Endothelial cell (in vitro differentiated cells): ENCODE measurements around the gene PLIN1. TPM values are rescaled to one million over a fixed set of nuclear protein-coding genes. Genes with fewer than 3 reads are reported as not detected.

ENCODE experiments used
- DNase-seq: peaks from one replicate; pipeline ENCODE4 v3.0.0; 2021; ENCODE audit warnings: low spot score
- H3K27ac Mint-ChIP-seq: one replicate; pipeline ENCODE4 v1.8.0; 2021; ENCODE audit warnings: mixed read lengths, inconsistent platforms; ENCODE audit not compliant: unreplicated experiment
- H3K27me3 Mint-ChIP-seq: one replicate; pipeline ENCODE4 v1.8.0; 2021; ENCODE audit warnings: mild to moderate bottlenecking, moderate library complexity, mixed read lengths, inconsistent platforms; ENCODE audit not compliant: unreplicated experiment
- H3K36me3 Mint-ChIP-seq: one replicate; pipeline ENCODE4 v1.8.0; 2021; ENCODE audit warnings: mild to moderate bottlenecking, low read depth, mixed read lengths, inconsistent platforms; ENCODE audit not compliant: unreplicated experiment
- H3K4me1 Mint-ChIP-seq: one replicate; pipeline ENCODE4 v1.8.0; 2021; ENCODE audit warnings: mild to moderate bottlenecking, mixed read lengths, inconsistent platforms; ENCODE audit not compliant: unreplicated experiment
- H3K4me3 Mint-ChIP-seq: one replicate; pipeline ENCODE4 v1.8.0; 2021; ENCODE audit warnings: mild to moderate bottlenecking, mixed read lengths, inconsistent platforms; ENCODE audit not compliant: unreplicated experiment
- H3K9me3 Mint-ChIP-seq: one replicate; pipeline ENCODE4 v1.8.0; 2021; ENCODE audit warnings: mixed read lengths, inconsistent platforms; ENCODE audit not compliant: unreplicated experiment
- CTCF ChIP-seq: fragments of 200-600 bp; sonication (generic); IDR thresholded peaks from one replicate; pipeline ENCODE4 v1.5.0; 2021; ENCODE audit warnings: antibody characterized with exemption; ENCODE audit not compliant: unreplicated experiment
- total RNA-seq: library from RNA; stranded (reverse); fragmentation: NEBNext Ultra II Directional; extraction: Animal tissue kit (Norgen Biotek cat#: 25700); gene quantifications from one replicate; pipeline ENCODE4 v1.2.1, GENCODE V29; 2021; ENCODE audit not compliant: unreplicated experiment

PLIN1 gene
- total RNA-seq, 1 donor from 2014 or later = 0.64 TPM

GRCh38 chr15:89623165-89623564 is 56.0 kb downstream of the PLIN1 start:
- H3K27ac Mint-ChIP-seq = no peak overlapping the region
- no peak for DNase-seq
- no peak overlapping the region for H3K4me3 Mint-ChIP-seq
- peaks cover 4% of the 10 kb centered on the region for H3K27me3 Mint-ChIP-seq
- H3K36me3 Mint-ChIP-seq = peaks cover 33% of the 10 kb centered on the region
- H3K4me1 Mint-ChIP-seq = peaks cover 5% of the 10 kb centered on the region
- TF ChIP-seq CTCF = no peak
- H3K9me3 Mint-ChIP-seq = no peaks in the 10 kb centered on the region

GRCh38 chr15:89621547-89621946 is 57.6 kb downstream of the PLIN1 start:
- Mint-ChIP-seq H3K4me3 (no peak overlapping the region), H3K27ac (no peak overlapping the region), H3K27me3 (peaks cover 4% of the 10 kb centered on the region), H3K9me3 (no peaks in the 10 kb centered on the region), H3K36me3 (peaks cover 25% of the 10 kb centered on the region), H3K4me1 (peaks cover 5% of the 10 kb centered on the region)
- TF ChIP-seq CTCF = no peak
- no peak for DNase-seq

- peaks cover 14% of the 10 kb centered on the region for H3K36me3 Mint-ChIP-seq
- no peak overlapping the region for H3K4me3 Mint-ChIP-seq
- H3K9me3 Mint-ChIP-seq = no peaks in the 10 kb centered on the region
- TF ChIP-seq CTCF = no peak
- peaks cover 2% of the 10 kb centered on the region for H3K27me3 Mint-ChIP-seq
- H3K27ac Mint-ChIP-seq = no peak overlapping the region
- no peak for DNase-seq
- no peaks in the 10 kb centered on the region for H3K4me1 Mint-ChIP-seq
Measured at GRCh38 chr15:89616228-89616627, 62.9 kb downstream of the PLIN1 start.

- TF ChIP-seq CTCF = no peak
- Mint-ChIP-seq H3K36me3 (peaks cover 14% of the 10 kb centered on the region), H3K27ac (no peak overlapping the region), H3K9me3 (no peaks in the 10 kb centered on the region), H3K27me3 (no peaks in the 10 kb centered on the region), H3K4me3 (no peak overlapping the region), H3K4me1 (no peaks in the 10 kb centered on the region)
- no peak for DNase-seq
Measured at GRCh38 chr15:89615135-89615534, 64.0 kb downstream of the PLIN1 start.

Other genes with a start within 250 kb of the PLIN1 start
- gene RHCG, start 182.8 kb downstream of the PLIN1 start, total RNA-seq = not detected
- gene TICRR, start 103.9 kb downstream of the PLIN1 start, total RNA-seq = 4.8 TPM
- 6.4 TPM for gene KIF7, start 23.9 kb downstream of the PLIN1 start, total RNA-seq
- gene PEX11A, start 11.4 kb upstream of the PLIN1 start, total RNA-seq = 4.5 TPM
- gene WDR93, start 11.4 kb upstream of the PLIN1 start, total RNA-seq = 0.13 TPM
- gene MESP1, start 71.9 kb upstream of the PLIN1 start, total RNA-seq = not detected
- 0.33 TPM for gene MESP2, start 97.0 kb upstream of the PLIN1 start, total RNA-seq
- 203 TPM for gene ANPEP, start 135.5 kb upstream of the PLIN1 start, total RNA-seq
- gene AP3S2, start 214.6 kb upstream of the PLIN1 start, total RNA-seq = 23.2 TPM
- gene ARPIN, start 233.6 kb upstream of the PLIN1 start, total RNA-seq = 13.3 TPM